Measurements from ENCODE around the gene MPZL2.
A peak's percentile ranks its signal among the peaks of the same experiment; 100 is the strongest.

Gene MPZL2

GRCh38 chr11:118263695-118264568 lies at the start of gene MPZL2:
Gene MPZL2, minus strand, starts transcription at chr11:118264297. Its CDS starts 144 bp downstream, at chr11:118264153.
- DNase-seq = no peak

DNA sequence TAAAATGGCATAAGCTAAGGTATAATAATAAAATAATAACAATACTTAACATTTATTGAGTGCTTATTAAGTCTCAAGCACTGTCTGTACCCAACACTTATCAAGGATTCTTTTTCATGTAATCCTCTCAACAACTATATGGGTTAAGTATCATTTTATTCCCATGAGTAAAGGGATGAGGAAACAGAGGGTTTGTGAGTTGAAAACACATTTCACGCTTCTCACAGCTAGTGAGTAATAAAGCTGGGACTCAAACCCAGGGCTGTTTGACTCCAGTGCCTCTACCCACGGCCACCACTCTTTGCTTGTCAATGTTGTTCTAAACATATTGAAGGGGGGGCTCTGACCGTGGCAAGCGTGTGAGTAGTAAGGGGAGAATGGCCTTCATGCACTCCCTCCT lies 49.1 kb upstream of the MPZL2 start:
- DNase-seq = no peak

DNA sequence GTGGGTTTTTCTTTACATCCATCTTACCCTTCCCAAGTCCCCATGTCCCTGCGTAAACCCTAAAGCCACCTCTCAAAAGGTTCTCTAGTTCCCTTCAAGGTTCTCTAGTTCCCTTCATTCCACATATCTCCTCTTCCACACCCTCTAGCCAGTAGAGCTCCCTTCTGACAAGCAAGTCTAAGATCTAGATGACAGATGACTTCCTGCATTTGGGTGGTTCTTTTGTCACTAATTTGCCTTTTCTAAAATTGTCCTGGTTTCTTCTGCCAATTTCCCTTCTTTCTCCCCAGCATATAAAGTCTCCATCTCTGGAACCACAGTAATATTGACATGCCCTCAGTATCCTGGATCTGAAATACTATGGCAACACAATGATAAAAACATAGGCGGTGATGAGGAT lies 48.2 kb upstream of the MPZL2 start:
- no peak for DNase-seq

DNA sequence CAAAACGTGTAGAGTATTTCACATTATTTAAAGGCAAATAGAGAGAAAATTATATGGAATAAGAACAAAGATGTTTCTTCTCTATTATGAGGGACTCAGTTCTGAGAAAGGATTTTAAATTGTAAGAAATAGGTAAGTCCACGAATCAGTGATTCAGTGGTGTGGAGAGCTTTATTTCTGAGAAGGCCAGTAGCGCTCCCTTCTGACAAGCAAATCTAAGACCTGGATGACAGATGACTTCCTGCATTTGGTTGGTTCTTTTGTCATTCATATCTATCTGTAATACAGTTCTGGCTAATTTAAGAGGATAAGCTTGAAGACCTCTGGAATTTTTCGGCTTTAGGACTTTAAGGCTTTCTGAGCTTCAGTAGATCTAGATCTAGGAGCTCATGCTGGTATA lies 47.4 kb upstream of the MPZL2 start:
- DNase-seq = no peak

- DNase-seq = no peak
Observed at GRCh38 chr11:118310781-118311485, 46.8 kb upstream of the MPZL2 start.

- DNase-seq = no peak
Observed at GRCh38 chr11:118310271-118310670, 46.2 kb upstream of the MPZL2 start.

DNA sequence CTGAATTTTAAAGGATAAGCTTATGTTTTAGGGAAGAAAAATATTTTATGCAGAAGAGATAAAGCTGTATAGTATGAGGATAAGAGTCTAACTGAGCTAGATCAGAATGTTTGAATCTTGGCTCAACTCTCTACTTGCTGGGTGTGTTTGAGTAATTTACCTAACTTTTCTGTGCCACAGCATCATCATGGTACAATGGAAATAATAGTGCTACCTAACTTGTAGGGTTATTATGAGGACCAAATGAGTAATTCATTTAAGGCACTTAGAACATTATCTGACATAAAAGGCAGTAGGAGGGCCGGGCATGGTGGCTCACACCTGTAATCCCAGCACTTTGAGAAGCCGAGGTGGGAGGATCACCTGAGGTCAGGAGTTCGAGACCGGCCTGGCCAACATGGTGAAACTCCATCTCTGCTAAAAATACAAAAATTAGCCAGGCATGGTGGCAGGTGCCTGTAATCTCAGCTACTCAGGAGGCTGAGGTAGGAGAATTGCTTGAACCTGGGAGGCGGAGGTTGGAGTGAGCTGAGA lies 45.0 kb upstream of the MPZL2 start:
- DNase-seq = peak; percentile 14

DNA sequence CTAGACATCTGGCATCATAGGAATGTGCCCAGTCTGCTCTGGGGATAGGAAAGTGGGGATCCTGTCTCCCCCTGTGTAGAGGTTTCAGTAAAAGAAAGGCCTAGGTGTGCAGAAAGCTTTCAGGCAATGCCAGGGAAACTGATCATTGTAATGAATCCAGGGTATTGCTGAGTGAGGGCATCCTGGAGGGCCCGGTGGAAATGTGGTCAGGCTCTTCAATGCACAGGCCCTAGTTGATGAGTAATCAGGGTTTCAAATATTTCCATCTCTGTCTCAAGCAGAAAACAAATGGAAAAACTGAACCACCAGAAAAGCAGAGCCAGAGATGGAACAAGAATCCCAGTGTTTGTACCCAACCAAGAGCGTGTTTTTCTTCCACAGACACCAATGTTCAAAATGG lies 42.5 kb upstream of the MPZL2 start:
- DNase-seq = peak; percentile 46

- peak; percentile 25 for DNase-seq
Observed at GRCh38 chr11:118305726-118306125, 41.6 kb upstream of the MPZL2 start.

- peak; percentile 55 for DNase-seq
Observed at GRCh38 chr11:118304568-118305248, 40.6 kb upstream of the MPZL2 start, which contains the start of gene CD3E. Gene CD3E, plus strand, starts transcription at chr11:118304730. Its CDS starts 223 bp downstream, at chr11:118304953.

- DNase-seq = no peak
Observed at GRCh38 chr11:118304227-118304567, 40.1 kb upstream of the MPZL2 start.

DNA sequence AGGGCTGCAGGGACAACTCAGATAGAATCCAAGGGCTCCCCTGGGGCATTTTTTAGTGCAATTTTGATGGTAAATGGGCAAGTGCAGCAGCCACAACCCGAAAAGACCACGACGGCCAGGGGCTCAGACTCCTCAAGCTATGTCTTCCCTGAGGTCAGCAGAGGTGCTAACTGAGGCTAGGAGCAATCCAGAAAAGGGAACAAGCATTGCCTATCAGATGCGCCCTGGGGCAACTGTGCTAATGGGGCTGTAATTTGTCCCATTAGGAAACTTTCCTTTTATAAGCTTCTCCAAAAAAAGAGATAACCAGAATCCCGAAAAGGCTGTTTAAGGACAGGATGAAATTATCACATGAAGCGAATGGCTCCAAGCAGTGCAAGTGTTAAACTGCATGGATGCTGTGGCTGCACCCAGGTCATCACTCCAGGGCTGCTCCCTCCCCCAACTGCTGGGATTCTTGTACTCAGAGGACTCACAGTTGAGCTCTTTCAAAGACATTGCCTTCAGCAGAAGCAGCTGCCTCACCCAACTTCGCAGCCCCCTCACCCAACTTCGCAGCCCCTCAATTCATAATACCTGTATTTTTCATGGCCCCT lies 37.6 kb upstream of the MPZL2 start:
- no peak for DNase-seq

- DNase-seq = peak; percentile 19
Observed at GRCh38 chr11:118295815-118296454, 31.8 kb upstream of the MPZL2 start.

DNA sequence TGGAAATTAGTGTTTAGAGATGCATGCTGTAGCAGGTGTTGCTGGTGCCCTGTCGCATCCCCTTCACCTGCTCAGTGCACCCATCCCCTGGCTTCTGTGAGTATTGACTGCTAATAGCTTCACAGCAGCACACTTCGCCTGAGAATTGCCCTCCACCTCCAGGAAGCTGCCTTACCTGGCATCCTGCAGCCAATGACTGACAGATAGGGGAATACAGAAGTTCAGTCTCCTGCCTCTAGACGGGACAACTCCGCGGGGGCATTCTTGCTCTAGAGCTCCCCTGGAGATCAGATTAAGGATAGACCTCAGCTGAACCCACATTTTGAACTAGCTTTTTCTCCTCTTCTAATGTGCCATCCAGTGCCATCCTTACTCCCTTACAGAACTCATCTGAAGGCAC lies 31.1 kb upstream of the MPZL2 start:
- DNase-seq = no peak

DNA sequence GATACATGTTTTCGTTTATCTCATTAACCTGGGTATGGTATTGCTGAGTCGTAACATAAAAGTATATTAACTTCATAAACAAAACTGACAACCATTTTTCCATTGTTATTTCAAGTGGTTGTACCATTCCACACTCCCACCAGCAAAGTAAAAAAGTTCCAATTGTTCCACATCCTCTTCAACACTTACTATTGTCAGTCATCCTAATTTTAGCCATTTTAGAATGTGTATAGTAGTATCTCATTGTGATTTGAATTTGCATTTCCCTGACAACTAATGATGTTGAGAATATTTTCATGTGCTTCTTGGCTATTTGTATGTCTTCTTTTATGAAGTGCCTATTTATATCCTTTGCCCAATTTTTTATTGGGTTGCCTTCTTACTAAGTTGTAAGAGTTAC lies 30.0 kb upstream of the MPZL2 start:
- DNase-seq = no peak

DNA sequence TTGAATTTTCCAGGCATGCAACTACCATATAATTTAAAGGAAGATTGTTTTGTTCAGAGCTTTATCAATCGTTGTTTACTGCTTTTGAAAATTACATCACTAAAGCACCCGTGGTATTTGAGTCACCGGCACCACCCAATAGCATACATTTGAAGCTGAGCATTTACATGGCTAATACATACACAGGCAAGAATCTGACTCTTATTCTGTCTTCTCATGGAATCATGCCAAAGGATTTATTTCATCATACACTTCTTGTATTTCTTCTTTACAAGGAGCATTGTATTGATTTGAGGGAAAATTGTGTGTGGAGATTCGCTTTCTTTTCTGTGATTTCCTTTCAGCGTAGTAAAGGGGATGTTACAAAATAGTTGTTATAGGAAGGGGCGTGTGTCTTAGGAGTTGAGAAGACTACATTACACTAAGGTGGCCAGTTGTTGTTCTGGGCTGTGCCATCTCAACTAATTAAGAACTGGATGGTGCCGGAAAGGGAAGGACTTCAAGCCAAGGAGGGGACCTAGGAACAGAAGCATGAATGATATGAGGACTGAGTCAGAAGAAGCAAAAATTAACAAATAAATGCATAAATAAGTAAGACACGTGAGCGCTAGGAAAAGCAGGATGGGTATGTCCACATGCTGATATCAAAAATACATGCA lies 27.5 kb upstream of the MPZL2 start:
- DNase-seq = no peak

GRCh38 chr11:118290923-118291322 lies 26.8 kb upstream of the MPZL2 start:
- peak; percentile 19 for DNase-seq

DNA sequence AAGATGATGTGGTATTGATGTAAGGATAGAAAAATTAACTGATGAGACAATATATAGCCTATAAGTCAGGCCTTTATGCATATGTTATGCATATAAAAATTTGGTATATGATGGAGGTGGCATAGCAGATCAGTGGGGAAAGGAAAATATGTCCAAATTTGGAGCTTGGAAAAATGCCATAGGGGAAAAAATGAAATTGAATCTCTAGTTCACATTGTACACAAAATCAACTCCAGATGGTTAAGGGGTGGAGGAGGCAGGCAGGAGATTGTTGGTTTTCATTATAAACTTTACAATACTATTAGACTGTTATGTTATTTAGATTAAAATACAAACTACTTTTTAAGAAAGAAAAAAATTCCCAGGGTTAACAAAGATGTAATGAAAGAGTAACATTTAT lies 25.3 kb upstream of the MPZL2 start:
- DNase-seq = no peak

- DNase-seq = no peak
Observed at GRCh38 chr11:118287006-118287405, 22.9 kb upstream of the MPZL2 start.

DNA sequence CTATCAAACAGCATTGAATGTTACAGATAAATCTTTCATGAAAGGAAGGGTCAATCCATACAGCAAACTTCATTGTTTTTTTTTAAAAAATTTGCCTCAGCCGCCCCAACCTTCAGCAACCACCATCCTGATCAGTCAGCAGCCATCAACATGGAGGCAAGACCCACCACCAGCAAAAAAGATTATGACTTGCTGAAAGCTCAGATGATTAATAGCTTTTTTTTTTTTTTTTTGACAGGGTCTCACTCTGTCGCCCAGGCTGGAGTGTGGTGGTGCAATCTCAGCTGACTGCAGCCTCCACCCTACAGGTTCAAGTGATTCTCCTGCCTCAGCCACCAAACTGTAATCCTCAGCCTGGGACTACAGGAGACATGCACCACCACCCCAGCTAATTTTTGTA lies 22.4 kb upstream of the MPZL2 start:
- DNase-seq = no peak

DNA sequence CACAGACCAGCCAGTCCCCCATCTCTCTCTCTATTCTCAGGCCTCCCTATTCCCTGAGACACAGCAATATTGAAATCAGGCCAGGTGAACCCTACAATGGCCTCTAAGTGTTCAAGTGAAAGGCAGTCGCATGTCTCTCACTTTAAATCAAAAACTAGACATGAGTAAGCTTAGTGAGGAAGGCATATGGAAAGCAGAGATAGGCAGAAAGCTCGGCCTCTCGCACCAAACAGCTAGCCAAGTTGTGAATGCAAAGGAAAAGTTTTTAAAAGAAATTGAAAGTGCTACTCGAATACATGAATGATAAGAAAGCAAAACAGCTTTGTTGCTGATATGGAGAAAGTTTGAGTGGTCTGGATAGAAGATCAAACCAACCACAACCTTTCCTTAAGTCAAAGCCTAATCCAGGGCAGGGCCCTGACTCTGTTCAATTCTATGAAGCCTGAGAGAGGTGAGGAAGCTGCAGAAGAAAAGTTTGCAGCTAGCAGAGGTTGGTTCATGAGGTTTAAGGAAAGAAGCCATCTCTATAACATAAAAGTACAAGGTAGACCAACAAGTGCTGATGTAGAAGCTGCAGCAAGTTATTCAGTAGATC lies 19.8 kb upstream of the MPZL2 start:
- no peak for DNase-seq

Measured in stimulated activated naive CD4-positive, alpha-beta T cell treated with Interleukin-2 at 50 U/mL for 16 hours (primary cell).